OCI-LY1 (cell line): ENCODE measurements around the gene FANCC.

ENCODE experiments used
- CTCF ChIP-seq: fragments of 200-600 bp; sonication (generic), shearing (Covaris generic); IDR thresholded peaks from 2 replicates; pipeline ENCODE4 v1.5.1; 2017; ENCODE audit warnings: mild to moderate bottlenecking, antibody characterized with exemption, low read length, moderate library complexity, mixed read lengths
- EZH2 ChIP-seq: fragments of 200-600 bp; sonication (generic), shearing (Covaris generic); IDR thresholded peaks from 2 replicates; pipeline ENCODE4 v1.8.0; 2017; ENCODE audit warnings: borderline replicate concordance, mixed run types, mild to moderate bottlenecking, antibody characterized with exemption, low read length, moderate library complexity, mixed read lengths

DNA sequence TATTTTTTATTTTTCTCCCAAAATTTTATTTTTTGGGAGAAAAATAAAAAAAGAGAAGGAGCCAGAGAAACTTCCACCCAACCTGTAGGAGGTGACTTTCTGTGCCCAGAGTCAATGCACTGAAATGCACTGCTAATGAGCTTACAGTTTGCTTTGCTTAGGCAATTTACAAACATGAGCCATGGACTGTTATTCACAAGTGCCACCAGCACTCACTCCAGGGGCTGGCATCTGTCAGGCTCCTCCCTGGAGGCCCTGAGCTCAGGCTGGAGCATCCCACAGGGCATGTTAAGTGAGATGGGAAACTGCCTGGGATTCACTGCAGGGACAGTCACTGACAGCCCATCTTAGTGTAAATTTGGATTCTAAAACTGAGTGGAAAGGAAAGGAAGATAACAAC, 74.9 kb downstream of the FANCC start:
- TF ChIP-seq CTCF, result no peak
- no peak for TF ChIP-seq EZH2
